SIG-M5 treated with dmso at 0.1 percent for 504 hours (cell line): ENCODE measurements around the gene SOX9.

Experiments used
- DNase-seq: peaks from one replicate; lab custom pipeline; 2025; ENCODE audit not compliant: unreplicated experiment; lab: John Stamatoyannopoulos, UW

Gene SOX9

GRCh38 chr17:72158895-72159885 is 38.4 kb downstream of the SOX9 start:
- DNase-seq, result no peak

- no peak for DNase-seq
Observed at GRCh38 chr17:72162569-72162968, 41.7 kb downstream of the SOX9 start.

GRCh38 chr17:72163474-72163873 is 42.7 kb downstream of the SOX9 start:
- no peak for DNase-seq

GRCh38 chr17:72164158-72164739 is 43.4 kb downstream of the SOX9 start:
- no peak for DNase-seq

DNA sequence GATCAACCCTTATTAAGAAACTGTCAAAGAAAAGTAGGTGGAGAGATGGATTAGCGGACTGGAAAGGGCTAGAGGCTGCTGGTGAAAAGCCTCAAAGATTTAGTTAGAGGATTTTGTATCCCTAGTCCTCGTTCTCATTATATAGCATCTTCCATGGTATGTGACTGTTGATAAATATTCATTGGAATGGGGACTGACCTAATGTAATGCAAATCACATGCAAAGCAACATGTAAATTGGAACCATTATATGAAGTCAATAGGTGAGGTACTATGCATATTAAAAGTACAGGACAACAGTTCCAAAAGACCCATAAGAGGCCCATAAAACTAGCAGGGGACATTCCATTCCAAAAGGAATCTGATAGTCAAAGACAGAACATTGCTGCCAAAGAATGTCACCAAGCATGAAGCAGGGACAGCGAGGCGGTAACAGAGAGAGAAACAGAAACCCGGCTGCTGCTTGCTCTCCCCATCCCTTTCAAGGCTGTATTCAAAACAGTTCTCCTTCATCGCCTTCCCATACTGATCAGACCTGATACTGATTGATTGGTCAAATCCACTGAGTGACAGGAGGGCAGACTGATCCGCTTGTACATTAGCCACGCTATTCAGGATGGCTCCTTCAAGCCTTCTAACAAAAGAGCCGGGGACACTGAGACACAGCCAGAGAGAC is 44.5 kb downstream of the SOX9 start:
- DNase-seq, result no peak

DNA sequence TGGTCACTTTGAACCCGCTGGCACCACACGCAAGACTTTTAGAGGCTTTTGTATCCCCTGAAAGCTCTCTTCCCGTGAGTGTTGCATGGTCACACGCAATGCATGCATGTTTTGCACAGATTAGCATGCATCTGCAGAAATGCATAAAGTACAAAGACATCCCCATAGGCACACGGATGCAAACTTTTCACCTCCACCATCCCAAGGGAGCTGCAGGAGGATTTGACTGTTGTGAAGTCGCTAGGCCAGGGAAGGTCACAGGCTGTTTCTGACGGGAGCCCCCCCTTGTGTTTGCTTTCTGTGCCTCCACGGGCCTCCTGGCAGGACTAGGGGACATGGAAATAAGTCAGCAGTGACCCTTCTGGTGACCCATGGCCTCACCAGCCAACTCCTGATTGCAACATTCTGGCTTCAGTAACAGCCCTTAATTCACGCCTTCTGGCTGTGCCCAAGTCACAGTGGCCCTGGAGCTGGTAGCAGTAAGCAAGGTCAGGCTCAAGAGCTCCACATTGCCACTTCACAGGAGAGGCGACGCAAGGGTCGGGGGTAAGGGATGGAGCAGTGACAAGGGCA is 45.1 kb downstream of the SOX9 start:
- no peak for DNase-seq

- no peak for DNase-seq
Observed at GRCh38 chr17:72167593-72167992, 46.8 kb downstream of the SOX9 start.

GRCh38 chr17:72169823-72170222 is 49.0 kb downstream of the SOX9 start:
- no peak for DNase-seq

DNA sequence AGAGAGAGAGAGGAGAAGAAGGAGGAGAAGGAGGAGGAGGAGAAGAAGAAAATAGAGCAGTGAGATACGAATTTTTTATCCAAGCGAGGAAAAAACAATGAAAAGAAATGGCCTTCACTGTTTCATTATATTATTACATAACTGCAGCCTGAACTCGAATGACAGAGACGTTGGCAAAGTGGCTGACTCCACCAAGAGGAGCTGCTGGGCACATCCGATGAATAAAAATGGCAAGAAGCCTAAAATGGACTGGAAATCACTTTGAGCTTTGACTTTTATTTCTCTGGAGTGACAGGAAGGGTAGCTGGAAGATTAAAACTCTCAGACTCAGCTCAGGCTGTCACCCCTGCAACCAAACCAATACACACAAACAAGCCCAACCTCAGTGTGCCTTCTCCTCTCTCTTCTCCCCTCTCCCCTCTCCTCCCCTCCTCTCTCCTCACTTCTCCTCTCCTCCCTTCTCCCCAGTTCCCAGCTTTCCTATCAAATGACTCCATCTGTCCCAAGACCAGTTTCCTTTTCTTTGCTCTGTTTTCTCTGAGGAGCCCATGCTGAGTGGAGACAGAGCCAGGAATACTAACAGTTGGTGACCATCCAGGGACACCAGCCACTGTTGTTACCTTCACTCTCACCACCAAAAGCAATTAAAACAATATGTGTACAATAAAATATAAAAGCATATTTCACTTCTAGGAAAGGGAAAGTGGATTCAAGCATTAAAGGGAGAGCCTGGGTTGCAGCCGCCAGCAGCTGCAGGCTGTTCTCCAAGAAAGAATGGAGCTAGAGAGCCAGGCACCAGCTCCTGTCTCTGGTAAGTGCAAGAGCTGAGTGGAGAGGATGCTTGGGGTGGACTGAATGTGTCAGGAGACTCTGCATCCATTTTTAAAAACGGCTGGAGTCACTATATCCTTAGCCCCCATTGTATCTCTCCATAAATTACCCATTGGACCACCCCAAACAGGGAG is 51.2 kb downstream of the SOX9 start:
- no peak for DNase-seq

DNA sequence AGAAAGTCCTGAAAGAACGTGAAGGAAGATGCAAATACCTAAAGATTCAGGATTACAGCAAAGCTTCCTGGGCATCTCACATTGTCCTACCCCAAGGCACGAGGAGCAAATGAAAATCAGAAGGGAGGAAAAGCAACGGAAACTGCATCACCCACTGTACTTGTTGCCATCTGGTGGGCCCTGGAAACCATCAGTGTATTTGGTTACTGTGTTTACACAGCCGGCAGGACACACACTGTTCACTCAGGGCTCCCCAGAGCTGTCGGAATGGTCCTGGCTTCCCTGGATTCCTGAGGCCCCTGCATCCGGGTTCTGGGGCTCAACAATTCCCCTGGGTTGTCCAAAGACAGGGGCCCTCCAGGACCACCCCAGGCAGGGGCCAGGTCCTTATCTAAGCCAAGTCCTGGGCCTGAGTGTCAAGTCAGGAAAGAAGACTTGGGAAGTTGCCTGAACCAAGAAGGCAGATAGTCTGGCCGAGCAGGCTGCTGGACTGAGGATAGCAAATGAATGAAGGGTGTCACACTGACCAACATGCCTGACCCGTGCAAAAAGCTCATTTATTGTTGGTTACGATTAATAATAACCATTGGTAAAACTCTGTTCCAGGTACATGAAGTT is 52.8 kb downstream of the SOX9 start:
- no peak for DNase-seq

DNA sequence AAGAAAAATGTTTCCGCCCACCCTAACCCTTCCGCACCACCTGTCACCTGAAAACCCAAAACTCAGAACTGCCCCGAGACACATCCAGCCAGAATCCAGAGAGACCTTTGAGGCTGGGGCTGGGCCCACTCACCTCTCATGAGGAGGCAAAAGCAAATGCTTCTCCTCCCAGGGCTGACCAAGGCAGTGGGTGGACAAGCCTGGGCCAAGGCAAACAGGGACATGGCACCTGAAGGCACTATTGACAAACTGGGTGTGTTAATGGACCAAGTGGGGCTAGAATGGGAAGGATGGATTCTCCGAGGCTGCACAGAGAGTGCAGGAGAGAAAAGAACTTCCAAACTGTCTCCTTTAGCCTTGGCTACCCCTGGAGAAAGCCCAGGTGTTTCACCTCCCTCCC is 54.4 kb downstream of the SOX9 start:
- no peak for DNase-seq
